ENCODE measurements around the gene TMEM178A.

The TMEM178A gene

GRCh38 chr2:39658371-39658770 is 7.3 kb upstream of the TMEM178A start:
- DNase-seq (ENCODE audit: low read depth), result no peak
- no peak overlapping the region for H3K4me3 ChIP-seq (ENCODE audit: low read length)
- TF ChIP-seq, protein P1, sequence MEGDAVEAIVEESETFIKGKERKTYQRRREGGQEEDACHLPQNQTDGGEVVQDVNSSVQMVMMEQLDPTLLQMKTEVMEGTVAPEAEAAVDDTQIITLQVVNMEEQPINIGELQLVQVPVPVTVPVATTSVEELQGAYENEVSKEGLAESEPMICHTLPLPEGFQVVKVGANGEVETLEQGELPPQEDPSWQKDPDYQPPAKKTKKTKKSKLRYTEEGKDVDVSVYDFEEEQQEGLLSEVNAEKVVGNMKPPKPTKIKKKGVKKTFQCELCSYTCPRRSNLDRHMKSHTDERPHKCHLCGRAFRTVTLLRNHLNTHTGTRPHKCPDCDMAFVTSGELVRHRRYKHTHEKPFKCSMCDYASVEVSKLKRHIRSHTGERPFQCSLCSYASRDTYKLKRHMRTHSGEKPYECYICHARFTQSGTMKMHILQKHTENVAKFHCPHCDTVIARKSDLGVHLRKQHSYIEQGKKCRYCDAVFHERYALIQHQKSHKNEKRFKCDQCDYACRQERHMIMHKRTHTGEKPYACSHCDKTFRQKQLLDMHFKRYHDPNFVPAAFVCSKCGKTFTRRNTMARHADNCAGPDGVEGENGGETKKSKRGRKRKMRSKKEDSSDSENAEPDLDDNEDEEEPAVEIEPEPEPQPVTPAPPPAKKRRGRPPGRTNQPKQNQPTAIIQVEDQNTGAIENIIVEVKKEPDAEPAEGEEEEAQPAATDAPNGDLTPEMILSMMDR (conservative IDR thresholded peaks at IDR 0.05; ENCODE audit: low read depth, low read length), result no peak

DNA sequence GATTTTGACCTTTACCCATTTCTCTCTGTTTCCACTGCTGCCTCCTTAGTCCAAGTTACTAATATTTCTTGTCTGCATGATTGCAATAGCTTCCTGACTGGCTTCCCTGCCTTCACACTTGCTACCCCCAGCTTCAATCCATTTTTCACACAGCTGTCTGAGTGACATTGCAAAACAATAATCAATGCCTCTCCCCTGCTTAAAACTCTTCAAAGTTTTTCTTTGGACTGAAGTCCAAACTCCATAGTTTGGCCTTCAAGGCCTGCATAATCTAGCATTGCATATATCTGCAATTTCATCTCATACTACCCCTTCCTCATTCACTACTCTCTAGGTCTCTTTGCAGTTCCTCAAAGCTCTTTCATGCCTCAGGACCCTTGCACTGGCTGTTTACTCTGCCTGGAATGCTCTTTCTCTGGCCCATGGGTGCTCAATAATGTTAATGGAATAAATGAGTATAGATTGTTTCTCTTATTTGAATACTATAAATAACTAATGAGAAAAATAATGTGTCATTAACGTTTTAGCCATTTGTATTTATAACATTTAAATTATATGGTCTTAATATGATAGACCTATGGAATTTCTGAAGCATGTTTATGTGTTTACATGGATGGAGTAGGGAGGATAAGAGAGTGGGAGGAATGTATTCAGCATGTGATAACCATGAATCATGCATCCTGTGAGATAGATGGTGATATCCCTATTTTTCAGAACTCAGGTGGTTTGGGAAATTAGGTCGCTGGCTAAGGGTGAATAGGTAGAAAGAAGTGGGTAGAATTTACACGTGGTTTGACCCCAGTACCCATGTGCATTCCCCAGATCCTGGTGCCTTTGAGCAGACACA is 5.7 kb upstream of the TMEM178A start:
- TF ChIP-seq, protein P1 (conservative IDR thresholded peaks at IDR 0.05; ENCODE audit: low read depth, low read length), result no peak
- H3K4me3 ChIP-seq (ENCODE audit: low read length), result no peak overlapping the region
- DNase-seq (ENCODE audit: low read depth), result no peak

DNA sequence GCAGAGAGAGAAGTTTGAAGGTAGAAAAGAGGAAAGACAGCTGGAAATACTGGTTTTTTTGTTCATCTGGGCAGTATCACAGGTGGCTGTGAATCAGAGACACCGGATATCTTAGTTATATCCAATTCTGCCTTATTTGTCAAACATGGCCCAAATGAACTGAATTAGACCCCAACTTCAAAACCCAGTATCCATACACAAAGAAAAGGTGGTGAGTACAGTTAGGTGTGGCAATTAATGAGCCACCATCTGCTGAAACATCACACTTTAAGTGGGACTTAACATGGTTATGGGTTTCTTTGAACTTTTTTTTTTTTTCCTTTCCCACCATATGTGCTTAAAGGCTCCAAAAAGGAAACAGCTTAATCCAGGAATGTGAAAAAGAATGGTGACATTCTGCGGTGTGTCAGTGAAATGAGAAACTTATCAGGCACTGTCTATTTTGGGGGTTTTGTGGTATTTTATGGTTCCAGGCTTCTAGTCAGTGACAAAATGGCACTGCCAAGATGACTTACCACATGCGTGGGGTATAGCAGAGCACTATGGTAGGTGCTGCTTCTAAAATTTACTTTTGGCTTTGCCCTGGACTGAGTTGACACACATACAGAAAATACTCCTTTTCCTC is 5.0 kb upstream of the TMEM178A start:
- H3K4me3 ChIP-seq (ENCODE audit: low read length), result no peak overlapping the region
- no peak for DNase-seq (ENCODE audit: low read depth)
- TF ChIP-seq, protein P1 (conservative IDR thresholded peaks at IDR 0.05; ENCODE audit: low read depth, low read length), result no peak

GRCh38 chr2:39661826-39662225 is 3.9 kb upstream of the TMEM178A start:
- TF ChIP-seq, protein P1 (conservative IDR thresholded peaks at IDR 0.05; ENCODE audit: low read depth, low read length), result no peak
- no peak overlapping the region for H3K4me3 ChIP-seq (ENCODE audit: low read length)
- DNase-seq (ENCODE audit: low read depth), result no peak

- no peak for DNase-seq (ENCODE audit: low read depth)
- TF ChIP-seq, protein P1 (conservative IDR thresholded peaks at IDR 0.05; ENCODE audit: low read depth, low read length), result no peak
Observed at GRCh38 chr2:39663187-39663930, 2.4 kb upstream of the TMEM178A start.

DNA sequence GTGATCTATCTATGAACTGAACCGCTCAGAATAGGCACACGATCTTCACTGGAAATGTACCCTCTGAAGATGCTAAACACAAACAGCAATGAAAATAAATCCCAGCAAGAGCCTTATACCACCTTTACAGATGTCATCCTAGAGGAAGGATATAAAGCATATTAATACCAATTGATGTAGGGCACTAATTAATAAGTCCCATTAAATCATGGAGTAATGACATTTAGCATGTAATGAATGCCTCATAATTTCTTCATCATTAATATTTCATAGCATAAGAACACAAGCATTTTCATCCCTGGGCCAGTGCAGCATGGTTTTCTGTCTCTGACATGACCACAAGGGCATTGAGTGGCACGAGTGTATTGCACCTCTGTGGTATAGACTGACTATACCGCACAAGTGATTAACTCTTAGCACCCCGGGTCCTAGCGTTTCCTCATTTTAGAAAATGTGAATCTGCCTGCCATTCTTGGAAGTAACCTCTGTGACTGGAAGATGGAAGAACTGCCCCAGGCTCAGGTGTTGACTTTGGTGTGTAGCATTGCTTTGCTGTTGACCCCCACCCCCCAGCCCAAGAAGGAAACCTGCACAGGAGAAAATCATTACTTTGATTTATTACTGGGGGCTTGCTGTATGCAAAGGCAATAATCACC is 1.4 kb upstream of the TMEM178A start:
- no peak for DNase-seq (ENCODE audit: low read depth)
- H3K4me3 ChIP-seq (ENCODE audit: low read length), result no peak overlapping the region
- TF ChIP-seq, protein P1 (conservative IDR thresholded peaks at IDR 0.05; ENCODE audit: low read depth, low read length), result no peak

More at GRCh38 chr2:39663187-39663930, 2.4 kb upstream of the TMEM178A start:
- no peak overlapping the region for H3K4me3 ChIP-seq (ENCODE audit: low read length)

Data from retinal pigment epithelial cell (primary cell).